AG10803 (cell line): ENCODE measurements around the gene MAP3K15.

Experiments
- DNase-seq: peaks from one replicate; pipeline ENCODE4 v3.0.0; 2010; ENCODE audit warnings: low read depth
- H3K4me3 ChIP-seq: 2 replicates; pipeline ENCODE4 v1.5.1; 2011; ENCODE audit warnings: mild to moderate bottlenecking, low read length, control low read depth
- TF ChIP-seq, protein P1 (sequence below): conservative IDR thresholded peaks from 2 replicates; pipeline ENCODE4 v1.5.1; 2011; ENCODE audit warnings: mild to moderate bottlenecking, low read length, control low read depth, inconsistent platforms

MAP3K15 gene

DNA sequence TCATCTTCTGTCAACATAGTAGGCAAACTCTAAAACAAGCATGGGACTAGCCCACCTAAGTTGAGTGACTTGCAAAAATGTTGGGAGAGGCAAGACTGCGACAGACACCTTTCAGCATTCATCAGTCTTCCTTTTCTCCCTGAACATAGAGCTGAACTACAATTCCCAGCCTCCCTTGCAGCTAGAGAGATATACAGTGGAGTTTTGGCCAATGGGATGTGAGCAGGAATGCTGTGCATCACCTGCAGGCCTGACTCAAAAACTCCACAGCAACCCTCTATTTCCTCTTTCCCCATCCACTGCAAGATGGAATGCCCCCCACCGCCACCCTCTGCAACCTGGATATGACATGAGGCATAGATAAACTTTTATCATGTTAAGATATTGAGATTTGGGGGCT is 105.0 kb downstream of the MAP3K15 start:
- no peak for DNase-seq
- H3K4me3 ChIP-seq: no peak overlapping the region
- TF ChIP-seq, protein P1, sequence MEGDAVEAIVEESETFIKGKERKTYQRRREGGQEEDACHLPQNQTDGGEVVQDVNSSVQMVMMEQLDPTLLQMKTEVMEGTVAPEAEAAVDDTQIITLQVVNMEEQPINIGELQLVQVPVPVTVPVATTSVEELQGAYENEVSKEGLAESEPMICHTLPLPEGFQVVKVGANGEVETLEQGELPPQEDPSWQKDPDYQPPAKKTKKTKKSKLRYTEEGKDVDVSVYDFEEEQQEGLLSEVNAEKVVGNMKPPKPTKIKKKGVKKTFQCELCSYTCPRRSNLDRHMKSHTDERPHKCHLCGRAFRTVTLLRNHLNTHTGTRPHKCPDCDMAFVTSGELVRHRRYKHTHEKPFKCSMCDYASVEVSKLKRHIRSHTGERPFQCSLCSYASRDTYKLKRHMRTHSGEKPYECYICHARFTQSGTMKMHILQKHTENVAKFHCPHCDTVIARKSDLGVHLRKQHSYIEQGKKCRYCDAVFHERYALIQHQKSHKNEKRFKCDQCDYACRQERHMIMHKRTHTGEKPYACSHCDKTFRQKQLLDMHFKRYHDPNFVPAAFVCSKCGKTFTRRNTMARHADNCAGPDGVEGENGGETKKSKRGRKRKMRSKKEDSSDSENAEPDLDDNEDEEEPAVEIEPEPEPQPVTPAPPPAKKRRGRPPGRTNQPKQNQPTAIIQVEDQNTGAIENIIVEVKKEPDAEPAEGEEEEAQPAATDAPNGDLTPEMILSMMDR: no peak

DNA sequence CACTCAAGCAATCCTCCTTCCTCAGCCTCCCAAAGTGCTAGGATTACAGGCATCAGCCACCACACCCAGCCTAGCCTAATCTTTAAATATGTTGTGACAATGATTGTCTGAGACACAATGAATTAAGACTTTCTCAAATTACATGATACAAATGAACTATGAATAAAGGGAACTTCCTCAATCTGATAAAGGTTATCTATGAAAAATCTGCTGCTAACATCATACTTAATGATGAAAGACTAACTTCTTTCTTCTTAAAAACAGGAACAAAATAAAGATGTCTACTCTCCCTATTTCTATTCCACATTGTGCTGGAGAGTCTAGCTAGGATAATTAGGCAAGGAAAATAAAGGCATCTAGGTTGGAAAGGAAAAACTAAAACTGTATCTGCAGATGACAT is 111.6 kb downstream of the MAP3K15 start:
- H3K4me3 ChIP-seq: no peak overlapping the region
- TF ChIP-seq, protein P1: no peak
- DNase-seq: no peak

GRCh38 chrX:19392703-19393102 is 122.6 kb downstream of the MAP3K15 start:
- no peak overlapping the region for H3K4me3 ChIP-seq
- TF ChIP-seq, protein P1: no peak
- DNase-seq: no peak

DNA sequence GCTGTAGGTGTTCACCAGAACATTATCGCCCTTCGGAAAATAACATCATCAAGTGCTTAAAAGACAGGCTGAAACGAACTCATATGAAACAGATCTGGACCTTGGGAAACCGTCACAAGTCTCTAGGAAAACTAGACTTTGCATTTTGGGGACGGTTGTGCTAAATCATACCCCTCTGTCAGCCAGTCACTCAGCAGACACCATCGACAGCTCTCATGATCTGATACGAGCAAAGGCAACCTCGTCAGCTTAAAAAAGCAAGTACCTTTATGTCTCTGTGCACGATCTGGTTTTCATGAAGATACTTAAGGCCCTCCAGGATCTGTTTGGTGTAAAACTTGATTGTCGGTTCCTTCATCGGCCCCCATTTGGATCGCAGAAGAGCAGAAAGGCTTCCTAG is 123.2 kb downstream of the MAP3K15 start:
- no peak for DNase-seq
- TF ChIP-seq, protein P1: no peak
- H3K4me3 ChIP-seq: no peak overlapping the region

DNA sequence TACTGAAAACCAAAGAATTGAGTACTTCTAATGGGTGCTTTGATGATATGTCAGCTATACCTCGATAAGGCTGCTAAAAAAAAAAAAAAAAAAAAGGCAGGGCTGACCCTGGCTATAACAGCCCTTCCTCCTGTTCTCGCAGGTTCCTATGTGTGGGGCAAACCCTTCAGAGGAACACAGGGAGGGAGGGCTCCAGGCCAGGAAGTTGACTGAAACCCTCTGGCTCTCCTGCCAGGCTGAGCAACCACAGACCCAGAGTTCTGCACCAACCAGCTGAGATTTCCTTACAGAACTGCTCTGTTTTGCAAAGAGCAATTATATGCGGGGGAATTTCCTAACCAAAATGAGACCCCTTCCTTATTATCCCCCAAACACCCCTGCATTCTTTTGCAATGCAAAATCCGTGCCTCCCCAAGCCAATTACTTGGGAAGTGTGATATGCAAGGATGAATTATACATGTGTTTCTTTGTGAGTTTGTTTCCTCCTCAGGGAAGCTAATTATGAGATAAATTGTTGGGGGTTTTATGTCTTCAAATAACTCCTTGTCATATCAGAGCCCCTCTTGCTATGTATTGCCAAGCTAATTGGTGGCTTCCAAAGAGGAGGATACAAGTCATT is 126.0 kb downstream of the MAP3K15 start:
- DNase-seq: no peak
- TF ChIP-seq, protein P1: no peak
- no peak overlapping the region for H3K4me3 ChIP-seq

- TF ChIP-seq, protein P1: no peak
- no peak for DNase-seq
- H3K4me3 ChIP-seq: no peak overlapping the region
Observed at GRCh38 chrX:19388741-19389140, 126.6 kb downstream of the MAP3K15 start.

GRCh38 chrX:19388064-19388679 is 127.1 kb downstream of the MAP3K15 start:
- H3K4me3 ChIP-seq: no peak overlapping the region
- TF ChIP-seq, protein P1: no peak
- no peak for DNase-seq
